Esophagus muscularis mucosa (tissue), 3 donors: Measurements from ENCODE around the gene PYHIN1.

Source experiments
- EP300 ChIP-seq: sonication (generic); formaldehyde crosslinking; IDR thresholded peaks from one replicate; pipeline ENCODE4 v1.6.1; 2017; ENCODE audit warnings: antibody characterized with exemption
- POLR2AphosphoS5 ChIP-seq, 2 donors: sonication (generic); formaldehyde crosslinking; IDR thresholded peaks; one replicate each; pipeline ENCODE4 v1.6.1; 2017; ENCODE audit warnings: antibody characterized with exemption in 2 of 2

DNA sequence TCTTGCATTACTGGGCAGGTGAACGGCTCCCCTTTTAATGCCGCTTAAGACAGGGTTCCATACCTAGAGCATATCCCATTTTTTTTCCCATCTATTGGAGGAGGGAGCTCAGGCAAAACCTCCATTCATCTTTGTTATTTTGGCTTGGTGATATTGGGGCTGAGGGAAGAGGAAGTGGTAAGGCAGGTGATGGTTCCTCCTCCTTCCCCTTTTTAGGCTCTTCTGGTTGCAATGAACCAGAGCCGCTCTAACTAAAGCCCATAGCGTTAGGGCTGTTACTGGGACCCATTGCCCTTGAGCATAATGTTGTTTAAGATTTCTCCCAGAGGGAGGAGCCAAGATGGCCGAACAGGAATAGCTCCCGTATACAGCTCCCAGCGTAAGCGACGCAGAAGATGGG lies 21.1 kb downstream of the PYHIN1 start:
- TF ChIP-seq EP300 (no peak), POLR2AphosphoS5 (IDR thresholded peaks at IDR 0.05) (no peak)
